Thyroid gland (tissue), 4 donors: ENCODE results near the gene SGCA. TPM values are rescaled to one million over a fixed set of nuclear protein-coding genes. Genes with fewer than 3 reads are reported as not detected.

Experiments used
- DNase-seq, 2 donors: peaks; one replicate each; pipeline ENCODE4 v3.0.0-alpha.2; 2019
- H3K27ac ChIP-seq, 3 donors: fragments of 200-600 bp; sonication (generic); 1 replicate in 2 of 3; 2 replicates in 1 of 3; pipeline ENCODE4 v1.5.1; 2016 to 2019; ENCODE audit warnings: mild to moderate bottlenecking in 1 of 3, moderate library complexity in 1 of 3
- H3K27me3 ChIP-seq: fragments of 200-600 bp; sonication (generic); one replicate; pipeline ENCODE4 v1.5.1; 2019
- H3K36me3 ChIP-seq, 2 donors: fragments of 200-600 bp; sonication (generic); one replicate each; pipeline ENCODE4 v1.5.1; 2016 to 2019
- H3K4me1 ChIP-seq, 2 donors: fragments of 200-600 bp; sonication (generic); one replicate each; pipeline ENCODE4 v1.5.1; 2017 to 2019
- H3K4me3 ChIP-seq, 3 donors: fragments of 200-600 bp; sonication (generic); replicated peaks in 1 of 3; 1 replicate in 2 of 3; 2 replicates in 1 of 3; pipeline ENCODE4 v1.5.1; 2016; ENCODE audit warnings: mild to moderate bottlenecking in 1 of 3
- H3K9me3 ChIP-seq: fragments of 200-600 bp; sonication (generic); one replicate; pipeline ENCODE4 v1.5.1; 2017
- POLR2A ChIP-seq, 2 donors: fragments of 450-650 bp; IDR thresholded peaks; one replicate each; pipeline ENCODE4 v1.6.1; 2017; ENCODE audit warnings: antibody characterized with exemption in 2 of 2, mild to moderate bottlenecking in 2 of 2, moderate library complexity in 1 of 2
- WGBS, 2 donors: methylation state at CpG; one replicate each; pipeline ENCODE4 v1.1.5; 2017; 5-methylcytosine and 5-hydroxymethylcytosine counted together
- intact Hi-C: fragments of 100-400 bp; cut with DNase I; formaldehyde crosslinking; loops from one replicate; pipeline ENCODE4 v1.15.1; 2023
- total RNA-seq, 4 donors: library from RNA; depleted of rRNA; stranded (reverse); fragments of >200 nt; gene quantifications; one replicate each; pipeline ENCODE4 v1.2.3, GENCODE V29; 2016
- TF ChIP-seq, protein P1 (sequence below), 6 experiments: fragments of 200-600 bp in 3 of 6; fragments of 450-650 bp in 3 of 6; sonication (generic) in 3 of 6; IDR thresholded peaks; one replicate each; pipeline ENCODE4 v1.5.1; 2016 to 2019; ENCODE audit warnings: antibody characterized with exemption in 6 of 6, mild to moderate bottlenecking in 2 of 6, inconsistent platforms in 1 of 6, moderate library complexity in 1 of 6

SGCA gene
- total RNA-seq, 4 donors from 2014 or later, result 2.0 TPM; not detected in 3

DNA sequence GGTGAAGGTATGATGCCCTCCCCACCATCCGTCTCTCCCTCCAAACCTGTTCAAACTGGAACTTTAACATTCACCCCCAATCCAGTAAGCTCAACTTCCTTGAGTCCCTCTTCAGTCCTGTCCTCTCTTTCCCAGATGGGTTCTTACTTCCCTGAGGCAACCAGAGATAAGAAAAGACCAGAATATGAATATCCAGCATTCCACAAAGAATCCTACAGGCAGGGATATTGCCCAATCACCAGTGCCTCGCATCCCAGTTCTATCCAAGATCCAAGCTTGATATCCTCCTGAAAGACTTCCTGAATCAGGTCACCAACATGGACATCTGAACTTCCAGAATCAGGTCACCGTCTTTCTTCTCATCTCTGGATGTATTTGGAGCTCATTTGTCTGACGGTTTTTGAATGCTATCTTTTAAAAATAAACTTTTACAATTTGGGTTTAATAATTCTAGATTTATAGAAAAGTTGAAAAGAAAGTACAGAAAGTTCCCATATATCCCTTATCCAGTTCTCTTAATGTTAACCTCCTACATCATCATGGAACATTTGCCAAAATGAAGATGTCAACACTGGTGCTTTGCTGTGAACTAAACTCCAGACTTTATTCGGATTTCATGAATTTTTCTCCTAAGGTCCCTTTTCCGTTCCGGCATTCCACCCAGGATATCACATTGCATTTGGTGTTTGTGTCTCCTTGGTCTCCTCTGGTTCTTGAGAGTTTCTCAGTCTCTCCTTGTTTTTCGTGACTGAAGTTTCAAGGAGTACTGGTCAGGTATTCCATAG lies 49.4 kb downstream of the SGCA start:
- Histone ChIP-seq H3K27ac (peak overlapping the region in 1 of 3 donors; percentile 43), H3K27me3 (no peaks in the 10 kb centered on the region), H3K36me3 (no peaks in the 10 kb centered on the region), H3K4me1 (peaks cover 14 to 27% of the 10 kb centered on the region in 2 donors), H3K9me3 (no peaks in the 10 kb centered on the region), H3K4me3 (no peak overlapping the region)
- no peak for TF ChIP-seq POLR2A (IDR thresholded peaks at IDR 0.05)
- TF ChIP-seq, protein P1, sequence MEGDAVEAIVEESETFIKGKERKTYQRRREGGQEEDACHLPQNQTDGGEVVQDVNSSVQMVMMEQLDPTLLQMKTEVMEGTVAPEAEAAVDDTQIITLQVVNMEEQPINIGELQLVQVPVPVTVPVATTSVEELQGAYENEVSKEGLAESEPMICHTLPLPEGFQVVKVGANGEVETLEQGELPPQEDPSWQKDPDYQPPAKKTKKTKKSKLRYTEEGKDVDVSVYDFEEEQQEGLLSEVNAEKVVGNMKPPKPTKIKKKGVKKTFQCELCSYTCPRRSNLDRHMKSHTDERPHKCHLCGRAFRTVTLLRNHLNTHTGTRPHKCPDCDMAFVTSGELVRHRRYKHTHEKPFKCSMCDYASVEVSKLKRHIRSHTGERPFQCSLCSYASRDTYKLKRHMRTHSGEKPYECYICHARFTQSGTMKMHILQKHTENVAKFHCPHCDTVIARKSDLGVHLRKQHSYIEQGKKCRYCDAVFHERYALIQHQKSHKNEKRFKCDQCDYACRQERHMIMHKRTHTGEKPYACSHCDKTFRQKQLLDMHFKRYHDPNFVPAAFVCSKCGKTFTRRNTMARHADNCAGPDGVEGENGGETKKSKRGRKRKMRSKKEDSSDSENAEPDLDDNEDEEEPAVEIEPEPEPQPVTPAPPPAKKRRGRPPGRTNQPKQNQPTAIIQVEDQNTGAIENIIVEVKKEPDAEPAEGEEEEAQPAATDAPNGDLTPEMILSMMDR (IDR thresholded peaks at IDR 0.05), result no peak
- intact Hi-C loops, result no loop called here
- WGBS, 2 donors, result 65 to 67% methylated on average over 8 of the region's 8 CpGs
- no peak for DNase-seq

DNA sequence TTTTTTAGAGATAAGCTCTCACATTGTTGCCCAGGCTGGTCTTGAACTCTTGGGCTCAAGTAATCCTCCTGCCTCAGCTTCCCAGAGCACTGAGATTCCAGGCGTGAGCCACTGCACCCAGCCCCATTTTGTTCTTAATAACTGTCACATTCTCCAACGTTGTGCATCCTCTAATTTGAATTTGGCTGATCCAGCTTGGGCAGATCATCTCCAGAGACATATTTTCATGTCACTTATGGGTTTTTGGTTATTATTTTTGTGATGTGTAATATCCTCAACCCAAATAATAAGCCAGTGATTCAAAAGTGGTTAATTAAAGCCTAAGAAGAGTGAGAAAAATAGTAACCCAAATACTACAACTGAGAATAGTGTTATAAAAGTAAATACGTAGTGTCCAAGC lies 51.8 kb downstream of the SGCA start:
- intact Hi-C loops, result no loop called here
- Histone ChIP-seq H3K9me3 (no peaks in the 10 kb centered on the region), H3K36me3 (no peaks in the 10 kb centered on the region), H3K4me3 (no peak overlapping the region), H3K4me1 (peaks cover 21 to 38% of the 10 kb centered on the region in 2 donors), H3K27ac (peak overlapping the region in 2 of 3 donors; percentile 5 to 60), H3K27me3 (no peaks in the 10 kb centered on the region)
- no peak for DNase-seq
- WGBS, 2 donors, result 46 to 56% methylated on average over 3 of the region's 3 CpGs
- TF ChIP-seq, protein P1 (IDR thresholded peaks at IDR 0.05), result no peak
- no peak for TF ChIP-seq POLR2A (IDR thresholded peaks at IDR 0.05)

DNA sequence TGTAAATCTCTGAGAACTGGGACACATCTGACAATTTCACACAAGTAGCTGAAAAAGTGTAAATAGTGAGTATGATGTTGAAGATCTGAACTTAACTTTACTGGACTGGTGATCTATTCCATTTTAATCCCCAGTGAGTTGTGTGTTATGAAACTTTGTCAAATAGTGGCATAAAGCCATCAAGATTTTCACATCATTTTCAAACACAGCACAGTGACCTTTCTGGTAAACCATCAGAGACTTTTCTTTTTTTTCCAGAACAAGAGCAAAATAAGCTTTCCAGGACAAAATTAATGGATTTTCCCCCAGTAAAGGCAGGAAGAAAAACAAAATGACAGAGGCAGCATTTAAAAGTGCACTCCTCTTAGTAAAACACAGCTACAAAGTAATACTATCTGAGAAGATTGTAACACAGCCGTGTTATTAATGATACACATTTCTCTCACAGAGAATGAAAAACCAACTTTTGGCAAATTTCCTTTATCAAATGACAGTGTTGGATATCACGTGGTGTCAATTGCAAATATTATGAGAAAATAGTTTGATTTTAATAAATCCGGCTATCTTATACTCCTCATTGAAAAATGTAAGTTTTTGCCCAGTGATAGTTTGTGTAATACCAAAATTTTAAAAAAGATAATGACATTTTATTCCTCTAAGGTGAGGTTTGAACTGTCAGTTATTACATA lies 52.4 kb downstream of the SGCA start:
- intact Hi-C loops, result no loop called here
- TF ChIP-seq POLR2A (IDR thresholded peaks at IDR 0.05), result no peak
- TF ChIP-seq, protein P1 (IDR thresholded peaks at IDR 0.05), result no peak
- Histone ChIP-seq H3K4me3 (no peak overlapping the region), H3K27ac (peak overlapping the region in 2 of 3 donors; percentile 32 to 60), H3K9me3 (no peaks in the 10 kb centered on the region), H3K36me3 (no peaks in the 10 kb centered on the region), H3K27me3 (no peaks in the 10 kb centered on the region), H3K4me1 (peaks cover 21 to 42% of the 10 kb centered on the region in 2 donors)
- WGBS, 2 donors, result 65 to 73% methylated on average over 3 of the region's 3 CpGs
- no peak for DNase-seq

DNA sequence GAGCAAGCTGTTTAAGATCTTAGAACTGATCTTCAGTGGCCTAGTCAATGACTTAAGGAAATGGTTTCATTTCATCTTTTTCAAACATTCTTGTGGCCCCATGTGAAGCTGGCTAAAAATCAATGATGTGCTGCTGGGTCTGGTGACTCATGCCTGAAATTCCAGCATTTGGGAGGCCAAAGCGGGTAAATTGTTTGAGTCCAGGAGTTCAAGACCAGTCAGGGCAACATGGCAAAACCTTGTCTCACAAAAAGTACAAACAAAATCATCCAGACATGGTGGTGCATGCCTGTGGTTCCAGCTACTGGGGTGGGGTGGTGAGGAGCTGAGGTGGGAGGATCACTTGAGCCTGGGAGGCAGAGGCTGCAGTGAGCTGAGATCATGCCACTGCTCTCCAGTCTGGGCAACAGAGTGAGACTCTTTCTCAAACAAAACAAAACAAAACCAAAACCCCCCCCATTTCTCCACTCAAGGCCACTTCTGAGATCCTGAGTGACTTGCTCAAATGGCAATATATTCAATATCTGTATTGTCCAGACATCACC lies 53.0 kb downstream of the SGCA start:
- Histone ChIP-seq H3K36me3 (no peaks in the 10 kb centered on the region), H3K27me3 (no peaks in the 10 kb centered on the region), H3K4me1 (peaks cover 21 to 42% of the 10 kb centered on the region in 2 donors), H3K4me3 (no peak overlapping the region), H3K9me3 (no peaks in the 10 kb centered on the region), H3K27ac (peak overlapping the region in 2 of 3 donors; percentile 25 to 60)
- intact Hi-C loops, result no loop called here
- TF ChIP-seq, protein P1 (IDR thresholded peaks at IDR 0.05), result no peak
- TF ChIP-seq POLR2A (IDR thresholded peaks at IDR 0.05), result no peak
- WGBS, 2 donors, result 70 to 92% methylated on average over 1 of the region's 1 CpG
- peak in 1 of 2 donors; percentile 25 for DNase-seq
